G401.6 (cell line): ENCODE results near the gene ADORA3.

Experiments used
- FAIRE-seq: peaks from 2 replicates; lab custom pipeline; 2012; peaks lifted over from hg19 to GRCh38; lab: Jason Lieb, UNC

Gene ADORA3

GRCh38 chr1:111507411-111508201, 4.2 kb upstream of the ADORA3 start:
- no peak for FAIRE-seq

GRCh38 chr1:111506561-111506960, 3.1 kb upstream of the ADORA3 start:
- no peak for FAIRE-seq

GRCh38 chr1:111505641-111506119, 2.2 kb upstream of the ADORA3 start:
- no peak for FAIRE-seq

DNA sequence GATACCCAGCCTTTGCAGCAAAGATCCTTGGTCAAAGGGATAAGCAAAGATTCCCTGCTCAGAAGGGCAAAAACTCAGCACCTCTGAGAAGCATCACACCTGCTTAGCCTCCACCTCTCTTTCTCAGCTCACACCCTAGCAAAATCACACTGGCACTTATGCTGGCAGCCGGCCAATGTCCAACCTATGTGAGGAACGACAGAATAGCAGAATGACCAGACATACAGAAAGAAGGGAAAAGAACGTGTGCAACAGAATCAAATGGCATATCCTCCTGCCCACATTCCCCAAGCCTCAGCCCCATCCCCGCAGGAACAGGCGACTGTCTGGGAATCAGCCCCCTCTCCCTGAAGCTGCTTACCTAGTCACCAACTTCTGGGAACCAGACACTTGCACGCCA, 664 bp upstream of the ADORA3 start:
- FAIRE-seq: no peak

GRCh38 chr1:111501645-111502044, 1.8 kb downstream of the ADORA3 start:
- no peak for FAIRE-seq

DNA sequence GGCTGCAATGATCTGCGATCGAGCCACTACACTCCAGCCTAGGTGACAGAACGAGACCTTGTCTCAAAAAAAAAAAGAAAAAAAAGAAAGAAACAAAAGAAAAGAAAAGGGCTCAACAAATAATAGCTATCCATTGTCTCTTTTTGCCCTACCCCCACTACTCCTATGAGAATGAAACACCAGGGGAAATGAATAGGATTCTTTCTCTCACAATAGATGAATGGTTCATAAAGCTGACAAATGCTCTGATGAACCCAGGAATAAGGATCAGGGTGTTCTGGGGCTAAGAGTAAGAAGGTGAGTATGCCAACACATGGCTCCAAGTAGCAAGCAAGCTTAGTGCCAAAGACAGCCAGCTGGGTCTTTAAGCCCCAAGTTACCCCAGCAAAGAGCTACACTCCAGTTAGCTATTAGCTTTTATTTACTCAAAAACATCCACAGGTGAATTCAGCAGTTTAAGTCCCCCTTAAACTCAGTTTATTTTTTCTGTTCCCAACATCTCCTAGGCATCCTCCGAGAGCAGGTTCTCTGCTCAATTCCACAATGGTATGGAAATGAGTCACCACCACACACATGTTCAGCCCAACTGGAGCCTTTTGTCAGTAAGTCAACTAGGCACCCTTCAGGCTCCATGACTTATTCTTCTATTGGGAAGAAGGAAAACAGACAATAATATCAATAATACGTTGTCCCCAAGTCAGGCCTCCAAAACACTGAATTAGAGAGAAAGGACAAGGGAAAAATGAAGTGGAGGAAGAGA, 4.2 kb downstream of the ADORA3 start:
- no peak for FAIRE-seq

GRCh38 chr1:111497592-111497991, 5.8 kb downstream of the ADORA3 start:
- FAIRE-seq: no peak

GRCh38 chr1:111496398-111496797, 7.0 kb downstream of the ADORA3 start:
- no peak for FAIRE-seq

DNA sequence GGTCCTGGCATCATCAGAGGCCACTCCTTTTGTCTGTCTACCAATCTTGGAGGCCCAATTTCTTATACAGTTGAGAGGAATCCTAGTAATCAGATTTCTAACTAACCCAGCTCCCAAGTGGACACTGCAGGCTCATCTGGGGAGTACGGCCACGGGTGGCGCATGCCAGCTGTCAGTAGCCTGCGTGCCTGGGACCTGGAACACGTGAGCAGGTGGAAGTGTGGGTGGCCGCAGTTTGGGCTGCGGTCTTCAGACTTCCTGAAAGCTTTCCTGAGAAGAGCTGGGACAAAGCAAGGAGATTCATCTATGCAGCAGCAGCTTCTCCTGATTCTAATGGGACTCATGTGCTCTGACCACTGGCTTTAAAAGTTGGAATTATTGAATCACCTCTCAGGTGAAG, 12.4 kb downstream of the ADORA3 start:
- no peak for FAIRE-seq

GRCh38 chr1:111490220-111490619, 13.2 kb downstream of the ADORA3 start:
- FAIRE-seq: no peak

DNA sequence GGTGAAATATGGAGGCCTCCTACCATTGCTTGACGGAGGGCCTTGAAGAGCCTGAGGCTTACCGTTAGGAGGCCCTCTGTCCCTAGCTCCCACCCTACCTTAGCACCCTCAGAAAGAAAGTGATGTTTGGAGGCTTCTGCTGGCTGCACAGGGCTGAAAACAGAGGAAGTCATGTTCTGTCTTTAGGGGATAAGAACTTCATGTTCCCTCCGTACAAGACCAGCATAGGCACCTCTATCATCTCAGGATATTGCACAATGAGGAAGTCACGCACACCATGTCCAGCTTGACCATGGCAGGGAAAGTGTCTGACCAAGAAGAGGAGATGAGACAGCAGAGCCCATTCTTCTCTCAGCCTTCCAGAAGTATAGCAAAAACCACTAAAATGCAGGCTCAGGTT, 13.8 kb downstream of the ADORA3 start:
- FAIRE-seq: no peak

- FAIRE-seq: no peak
Observed at GRCh38 chr1:111488669-111489068, 14.8 kb downstream of the ADORA3 start.

DNA sequence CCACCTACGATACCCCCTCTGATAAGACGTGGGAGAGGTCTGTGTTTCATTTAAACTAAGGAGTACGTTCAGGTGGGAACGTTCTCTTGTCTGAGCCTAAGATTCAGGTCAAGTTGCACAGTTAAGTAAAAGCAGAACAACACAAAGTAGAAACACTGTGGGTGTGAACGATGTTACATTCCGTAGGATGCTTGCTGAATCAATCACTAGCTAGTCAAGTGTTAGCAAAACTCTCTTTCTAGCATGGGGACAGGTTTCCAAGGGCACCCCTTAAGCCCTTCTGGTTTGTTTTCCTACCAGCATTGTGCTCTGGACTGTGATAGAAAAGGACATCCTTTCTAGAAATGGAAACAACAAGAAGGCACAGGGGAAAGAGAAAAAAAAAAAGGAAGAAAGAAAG, 16.3 kb downstream of the ADORA3 start:
- FAIRE-seq: no peak

GRCh38 chr1:111486431-111486830, 17.0 kb downstream of the ADORA3 start:
- FAIRE-seq: no peak

DNA sequence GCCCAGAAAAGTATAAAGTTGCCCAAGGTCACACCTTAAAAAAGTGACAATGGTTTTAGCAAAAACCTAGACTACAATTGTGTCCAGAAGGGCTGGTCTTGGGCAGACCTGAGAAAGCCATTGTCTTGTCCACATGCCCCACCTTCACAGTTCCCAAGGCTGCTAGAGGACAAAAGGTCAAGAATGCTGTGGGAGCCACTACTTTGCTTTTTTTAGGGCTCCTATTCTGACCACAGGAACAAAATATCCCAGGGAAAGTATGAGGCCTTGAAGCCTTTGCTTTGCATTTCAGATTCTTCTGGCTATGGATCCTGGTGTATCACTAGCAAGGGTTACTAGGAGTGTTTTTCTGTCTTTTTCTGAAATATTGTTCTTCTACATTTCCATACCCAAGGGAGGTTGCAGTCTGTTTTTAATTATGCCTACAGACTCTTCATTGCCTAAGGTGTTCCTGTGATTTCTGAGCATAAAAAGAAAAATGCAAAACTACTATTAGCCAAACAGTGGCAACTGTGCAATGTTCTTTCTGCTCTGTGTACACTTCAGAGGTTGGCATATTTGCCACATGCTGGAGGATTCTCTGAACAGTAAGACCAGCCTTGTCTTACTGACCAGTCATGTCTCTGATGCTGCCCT, 18.9 kb downstream of the ADORA3 start:
- no peak for FAIRE-seq

GRCh38 chr1:111483876-111484275, 19.6 kb downstream of the ADORA3 start:
- no peak for FAIRE-seq

GRCh38 chr1:111483166-111483565, 20.3 kb downstream of the ADORA3 start:
- FAIRE-seq: no peak

GRCh38 chr1:111481387-111482221, 21.8 kb downstream of the ADORA3 start:
- FAIRE-seq: no peak

- FAIRE-seq: no peak
Observed at GRCh38 chr1:111480674-111481073, 22.8 kb downstream of the ADORA3 start.

- no peak for FAIRE-seq
Observed at GRCh38 chr1:111476761-111477309, 26.6 kb downstream of the ADORA3 start.

DNA sequence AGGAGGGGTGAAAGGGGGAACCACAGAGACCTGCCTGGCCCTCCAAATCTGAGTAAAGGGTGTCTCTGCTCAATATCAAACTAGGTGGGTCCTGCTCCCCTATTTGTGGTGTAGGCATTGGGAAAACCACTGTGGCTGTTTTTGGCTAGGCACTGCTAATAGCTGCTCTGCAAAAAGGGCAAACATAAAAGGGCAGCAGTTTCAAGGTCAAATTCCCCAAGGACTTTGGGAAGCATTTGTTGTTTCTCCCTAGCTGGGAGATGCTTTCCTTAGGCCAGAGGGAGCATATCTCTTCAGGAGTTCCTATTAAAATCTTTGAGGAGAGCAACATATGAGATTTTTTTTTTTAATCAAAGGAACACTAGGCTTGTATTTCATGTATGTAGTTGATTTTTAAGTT, 27.2 kb downstream of the ADORA3 start:
- FAIRE-seq: no peak

- FAIRE-seq: no peak
Observed at GRCh38 chr1:111475701-111476100, 27.7 kb downstream of the ADORA3 start.
